Spleen (tissue), 7 donors: ENCODE data around the gene DMC1.
A peak's percentile ranks its signal among the peaks of the same experiment; 100 is the strongest.

ENCODE experiments used
- CTCF ChIP-seq, 11 experiments: fragments of 200-600 bp in 7 of 11; fragments of 450-650 bp in 4 of 11; sonication (generic) in 4 of 11; IDR thresholded peaks in 8 of 11; conservative IDR thresholded peaks in 3 of 11; 1 replicate in 7 of 11; 2 replicates in 4 of 11; pipeline versions ENCODE4 v1.4.0 to v1.8.0; 2016 to 2021; ENCODE audit warnings: antibody characterized with exemption in 11 of 11, inconsistent platforms in 4 of 11, mild to moderate bottlenecking in 1 of 11
- POLR2A ChIP-seq, 3 donors: fragments of 450-650 bp; IDR thresholded peaks; one replicate each; pipeline ENCODE4 v1.5.1; 2017; ENCODE audit warnings: antibody characterized with exemption in 3 of 3, mild to moderate bottlenecking in 1 of 3
- POLR2AphosphoS5 ChIP-seq, 3 donors: sonication (generic); formaldehyde crosslinking; IDR thresholded peaks; one replicate each; pipeline ENCODE4 v1.5.1; 2017; ENCODE audit warnings: antibody characterized with exemption in 3 of 3
- donor health status: DM: no; HTN: no; CAD: no; lungs with moderate emphysema.
- donor health status: DM: no; HTN: no; CAD: no.
- donor health status: DM: no; HTN: no; CAD: no.

DNA sequence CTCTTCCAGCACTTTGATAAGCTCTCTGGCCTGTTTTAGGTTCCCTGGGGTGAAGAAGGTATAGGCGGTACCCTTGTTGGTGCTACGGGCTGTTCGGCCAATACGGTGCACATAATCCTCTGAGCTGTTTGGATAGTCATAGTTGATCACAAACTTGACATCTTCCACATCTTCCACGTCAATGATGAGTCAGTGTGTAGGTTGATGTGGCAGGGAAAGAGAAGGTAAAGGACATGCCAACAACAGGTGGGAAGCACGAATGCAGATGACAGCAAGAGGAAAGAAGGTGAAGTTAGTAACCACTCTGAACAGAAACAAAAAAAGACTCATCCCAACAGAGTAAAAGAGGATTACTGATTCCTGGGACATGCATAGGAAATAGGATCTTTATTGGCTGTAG is 82.0 kb downstream of the DMC1 start:
- no peak for TF ChIP-seq CTCF (IDR thresholded peaks at IDR 0.05 in 8 of 11, conservative IDR thresholded peaks at IDR 0.05 in 3 of 11)
- TF ChIP-seq POLR2AphosphoS5 (IDR thresholded peaks at IDR 0.05) = peak in 1 of 3 donors; percentile 74
- no peak for TF ChIP-seq POLR2A (IDR thresholded peaks at IDR 0.05)
